OCI-LY3 (cell line): ENCODE results near the gene LYPD1.

Experiments
- EZH2phosphoT487 ChIP-seq: fragments of 200-600 bp; shearing (Covaris generic); IDR thresholded peaks from 2 replicates; pipeline ENCODE4 v1.6.1; 2018; ENCODE audit warnings: antibody characterized with exemption, mixed run types, low read depth
- TF ChIP-seq, protein P1 (sequence below): fragments of 200-600, 300-600 bp; sonication (generic); IDR thresholded peaks from 2 replicates; pipeline ENCODE4 v1.5.1; 2014; ENCODE audit warnings: antibody characterized with exemption, low read length, low read depth

- TF ChIP-seq, protein P1, sequence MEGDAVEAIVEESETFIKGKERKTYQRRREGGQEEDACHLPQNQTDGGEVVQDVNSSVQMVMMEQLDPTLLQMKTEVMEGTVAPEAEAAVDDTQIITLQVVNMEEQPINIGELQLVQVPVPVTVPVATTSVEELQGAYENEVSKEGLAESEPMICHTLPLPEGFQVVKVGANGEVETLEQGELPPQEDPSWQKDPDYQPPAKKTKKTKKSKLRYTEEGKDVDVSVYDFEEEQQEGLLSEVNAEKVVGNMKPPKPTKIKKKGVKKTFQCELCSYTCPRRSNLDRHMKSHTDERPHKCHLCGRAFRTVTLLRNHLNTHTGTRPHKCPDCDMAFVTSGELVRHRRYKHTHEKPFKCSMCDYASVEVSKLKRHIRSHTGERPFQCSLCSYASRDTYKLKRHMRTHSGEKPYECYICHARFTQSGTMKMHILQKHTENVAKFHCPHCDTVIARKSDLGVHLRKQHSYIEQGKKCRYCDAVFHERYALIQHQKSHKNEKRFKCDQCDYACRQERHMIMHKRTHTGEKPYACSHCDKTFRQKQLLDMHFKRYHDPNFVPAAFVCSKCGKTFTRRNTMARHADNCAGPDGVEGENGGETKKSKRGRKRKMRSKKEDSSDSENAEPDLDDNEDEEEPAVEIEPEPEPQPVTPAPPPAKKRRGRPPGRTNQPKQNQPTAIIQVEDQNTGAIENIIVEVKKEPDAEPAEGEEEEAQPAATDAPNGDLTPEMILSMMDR: no peak
- TF ChIP-seq EZH2phosphoT487: no peak
Measured at GRCh38 chr2:132615329-132616085, 54.5 kb downstream of the LYPD1 start.
